Measurements from ENCODE around the gene ASPM.

- TF ChIP-seq EP300 (IDR thresholded peaks at IDR 0.05) (no peak), CTCF (IDR thresholded peaks at IDR 0.05) (no peak), RCOR1 (IDR thresholded peaks at IDR 0.05; ENCODE audit: low read depth, low read length) (no peak), PBX3 (IDR thresholded peaks at IDR 0.05) (no peak), CHD2 (IDR thresholded peaks at IDR 0.05; ENCODE audit: low read length, partially characterized antibody) (no peak), CEBPB (IDR thresholded peaks at IDR 0.05) (no peak), RARB (CRISPR knock-in tag; IDR thresholded peaks at IDR 0.05) (no peak), POLR2A (IDR thresholded peaks at IDR 0.05; ENCODE audit: low read length) (no peak), HMGXB4 (CRISPR knock-in tag; IDR thresholded peaks at IDR 0.05; ENCODE audit: borderline replicate concordance) (no peak), SREBF2 (IDR thresholded peaks at IDR 0.05) (no peak)
Observed at GRCh38 chr1:197143276-197143675, 3.2 kb downstream of the ASPM start.
